ENCODE data around the gene AKIRIN2. TPM values are rescaled to one million over a fixed set of nuclear protein-coding genes. Genes with fewer than 3 reads are reported as not detected.

Gene AKIRIN2
- polyA plus RNA-seq, 1 of the 3 experiments (the other 2 are of a cell fraction) = 19.0 TPM

GRCh38 chr6:87630746-87631145, 71.3 kb downstream of the AKIRIN2 start:
- Histone ChIP-seq H3K9me3 (no peaks in the 10 kb centered on the region), H3K4me2 (no peak overlapping the region), H3K27me3 (ENCODE audit: insufficient read depth) (no peaks in the 10 kb centered on the region), H2AFZ (ENCODE audit: low read depth) (no peak overlapping the region), H3K9ac (no peak overlapping the region), H3F3A (replicated peaks; ENCODE audit: insufficient read depth) (no peaks in the 10 kb centered on the region), H4K20me1 (ENCODE audit: insufficient read depth) (no peaks in the 10 kb centered on the region), H3K36me3 (replicated peaks in 1 of 2; ENCODE audit: control insufficient read depth in 1 of 2, insufficient read depth in 2 of 2, low read length in 1 of 2) (peaks cover 2 to 38% of the 10 kb centered on the region in 2 experiments), H3K4me3 (ENCODE audit: low read depth in 2 of 2, low read length in 1 of 2) (no peak overlapping the region), H3K4me1 (ENCODE audit: control insufficient read depth in 1 of 2, insufficient read depth in 2 of 2, low read depth in 1 of 2, low read length in 1 of 2) (no peaks in the 10 kb centered on the region), H3K27ac (ENCODE audit: low read depth in 2 of 2, low read length in 1 of 2) (no peak overlapping the region), H3K79me2 (ENCODE audit: insufficient read depth) (no peaks in the 10 kb centered on the region), H3K9me2 (no peaks in the 10 kb centered on the region)
- CTCF ChIA-PET = no interaction called here
- DNase-seq = no peak
- TF ChIP-seq, protein P1, sequence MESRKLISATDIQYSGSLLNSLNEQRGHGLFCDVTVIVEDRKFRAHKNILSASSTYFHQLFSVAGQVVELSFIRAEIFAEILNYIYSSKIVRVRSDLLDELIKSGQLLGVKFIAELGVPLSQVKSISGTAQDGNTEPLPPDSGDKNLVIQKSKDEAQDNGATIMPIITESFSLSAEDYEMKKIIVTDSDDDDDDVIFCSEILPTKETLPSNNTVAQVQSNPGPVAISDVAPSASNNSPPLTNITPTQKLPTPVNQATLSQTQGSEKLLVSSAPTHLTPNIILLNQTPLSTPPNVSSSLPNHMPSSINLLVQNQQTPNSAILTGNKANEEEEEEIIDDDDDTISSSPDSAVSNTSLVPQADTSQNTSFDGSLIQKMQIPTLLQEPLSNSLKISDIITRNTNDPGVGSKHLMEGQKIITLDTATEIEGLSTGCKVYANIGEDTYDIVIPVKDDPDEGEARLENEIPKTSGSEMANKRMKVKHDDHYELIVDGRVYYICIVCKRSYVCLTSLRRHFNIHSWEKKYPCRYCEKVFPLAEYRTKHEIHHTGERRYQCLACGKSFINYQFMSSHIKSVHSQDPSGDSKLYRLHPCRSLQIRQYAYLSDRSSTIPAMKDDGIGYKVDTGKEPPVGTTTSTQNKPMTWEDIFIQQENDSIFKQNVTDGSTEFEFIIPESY (IDR thresholded peaks at IDR 0.05; ENCODE audit: borderline replicate concordance, low read depth) = no peak
- TF ChIP-seq YY1 (IDR thresholded peaks at IDR 0.05; ENCODE audit: low read depth) (no peak), FOXJ3 (CRISPR knock-in tag; IDR thresholded peaks at IDR 0.05) (no peak), RCOR1 (IDR thresholded peaks at IDR 0.05; ENCODE audit: low read length) (no peak), FOXM1 (IDR thresholded peaks at IDR 0.05; ENCODE audit: low read depth) (no peak), CTCF (IDR thresholded peaks at IDR 0.05) (no peak), EZH2phosphoT487 (IDR thresholded peaks at IDR 0.05; ENCODE audit: borderline replicate concordance, low read depth) (no peak), TCF12 (IDR thresholded peaks at IDR 0.05) (no peak), EP300 (IDR thresholded peaks at IDR 0.05; ENCODE audit: borderline replicate concordance in 1 of 2, low read depth in 1 of 2, low read length in 1 of 2) (no peak), TEAD4 (IDR thresholded peaks at IDR 0.05; ENCODE audit: borderline replicate concordance, insufficient read depth) (no peak), RAD21 (IDR thresholded peaks at IDR 0.05; ENCODE audit: low read length) (no peak), RFX5 (IDR thresholded peaks at IDR 0.05; ENCODE audit: low read length) (no peak)
- TF ChIP-seq, protein P2, sequence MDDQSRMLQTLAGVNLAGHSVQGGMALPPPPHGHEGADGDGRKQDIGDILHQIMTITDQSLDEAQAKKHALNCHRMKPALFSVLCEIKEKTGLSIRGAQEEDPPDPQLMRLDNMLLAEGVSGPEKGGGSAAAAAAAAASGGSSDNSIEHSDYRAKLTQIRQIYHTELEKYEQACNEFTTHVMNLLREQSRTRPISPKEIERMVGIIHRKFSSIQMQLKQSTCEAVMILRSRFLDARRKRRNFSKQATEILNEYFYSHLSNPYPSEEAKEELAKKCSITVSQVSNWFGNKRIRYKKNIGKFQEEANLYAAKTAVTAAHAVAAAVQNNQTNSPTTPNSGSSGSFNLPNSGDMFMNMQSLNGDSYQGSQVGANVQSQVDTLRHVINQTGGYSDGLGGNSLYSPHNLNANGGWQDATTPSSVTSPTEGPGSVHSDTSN (IDR thresholded peaks at IDR 0.05) = no peak
- TF ChIP-seq, protein P3, sequence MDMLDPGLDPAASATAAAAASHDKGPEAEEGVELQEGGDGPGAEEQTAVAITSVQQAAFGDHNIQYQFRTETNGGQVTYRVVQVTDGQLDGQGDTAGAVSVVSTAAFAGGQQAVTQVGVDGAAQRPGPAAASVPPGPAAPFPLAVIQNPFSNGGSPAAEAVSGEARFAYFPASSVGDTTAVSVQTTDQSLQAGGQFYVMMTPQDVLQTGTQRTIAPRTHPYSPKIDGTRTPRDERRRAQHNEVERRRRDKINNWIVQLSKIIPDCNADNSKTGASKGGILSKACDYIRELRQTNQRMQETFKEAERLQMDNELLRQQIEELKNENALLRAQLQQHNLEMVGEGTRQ (IDR thresholded peaks at IDR 0.05; ENCODE audit: borderline replicate concordance, low read depth, low read length) = no peak
- POLR2A ChIA-PET = no interaction called here
- 100% methylated on average over 1 of the region's 1 CpG for WGBS (ENCODE audit: low lambda C conversion rate)

Data from SK-N-SH (cell line).